ENCODE measurements around the gene MGRN1. TPM values are rescaled to one million over a fixed set of nuclear protein-coding genes. Genes with fewer than 3 reads are reported as not detected.

The MGRN1 gene
- total RNA-seq, 4 donors from 2014 or later = 37.5 to 59.1 (median 42.7) TPM

- H3K36me3 ChIP-seq = peaks cover 0 to 60% (median 5%) of the 10 kb centered on the region in 3 donors
- no peaks in the 10 kb centered on the region for H3K27me3 ChIP-seq
- DNase-seq (ENCODE audit: low spot score in 2 of 2) = no peak
- H3K9me3 ChIP-seq = no peaks in the 10 kb centered on the region
- H3K27ac ChIP-seq = no peak overlapping the region
- no peak overlapping the region for H3K4me3 ChIP-seq
- TF ChIP-seq EP300 (IDR thresholded peaks at IDR 0.05) (no peak), POLR2A (IDR thresholded peaks at IDR 0.05) (no peak)
- WGBS, 2 donors = 70 to 80% methylated on average over 14 to 17 of the region's 20 CpGs
- peaks cover 0 to 39% (median 13%) of the 10 kb centered on the region in 4 donors for H3K4me1 ChIP-seq
These were observed 67.2 kb downstream of the MGRN1 start for GRCh38 chr16:4691666-4692412.

- Histone ChIP-seq H3K4me3 (peak overlapping the region; percentile 47 to 98 (median 90)), H3K9me3 (no peaks in the 10 kb centered on the region), H3K27me3 (no peaks in the 10 kb centered on the region), H3K36me3 (peaks cover 0 to 60% (median 6%) of the 10 kb centered on the region in 3 donors), H3K27ac (peak overlapping the region in 3 of 4 donors; percentile 76 to 93 (median 89)), H3K4me1 (peaks cover 0 to 47% (median 13%) of the 10 kb centered on the region in 4 donors)
- no peak for DNase-seq (ENCODE audit: low spot score in 2 of 2)
- 25 to 39% methylated on average over 18 to 23 of the region's 31 CpGs for WGBS, 2 donors
- TF ChIP-seq POLR2A (IDR thresholded peaks at IDR 0.05) (no peak), CTCF (IDR thresholded peaks at IDR 0.05) (no peak), EP300 (IDR thresholded peaks at IDR 0.05) (no peak)
These were observed 68.1 kb downstream of the MGRN1 start for GRCh38 chr16:4692460-4693295.

GRCh38 chr16:4693296-4693955, 68.8 kb downstream of the MGRN1 start, which contains the start of gene NUDT16L1:
NUDT16L1 (plus strand) TSS chr16:4693562; CDS start chr16:4693727, 165 bp downstream.
- WGBS, 2 donors = 0 to 2% methylated on average over 7 to 48 of the region's 91 CpGs
- peak in 1 of 2 donors; percentile 73 for TF ChIP-seq EP300 (IDR thresholded peaks at IDR 0.05)
- TF ChIP-seq POLR2A (IDR thresholded peaks at IDR 0.05) = peak in 1 of 2 donors; percentile 73
- TF ChIP-seq CTCF (IDR thresholded peaks at IDR 0.05) = peak; percentile 42 to 82 (median 71)

GRCh38 chr16:4693956-4694641, 69.5 kb downstream of the MGRN1 start:
- no peak for DNase-seq (ENCODE audit: low spot score in 2 of 2)
- TF ChIP-seq POLR2A (IDR thresholded peaks at IDR 0.05) (no peak), EP300 (IDR thresholded peaks at IDR 0.05) (no peak), CTCF (IDR thresholded peaks at IDR 0.05) (no peak)
- Histone ChIP-seq H3K4me1 (peaks cover 0 to 47% (median 13%) of the 10 kb centered on the region in 4 donors), H3K27ac (peak overlapping the region; percentile 60 to 93 (median 87)), H3K27me3 (no peaks in the 10 kb centered on the region), H3K36me3 (peaks cover 0 to 60% (median 19%) of the 10 kb centered on the region in 3 donors), H3K4me3 (peak overlapping the region; percentile 86 to 98 (median 92)), H3K9me3 (no peaks in the 10 kb centered on the region)
- 0 to 3% methylated on average over 12 to 28 of the region's 54 CpGs for WGBS, 2 donors

More at GRCh38 chr16:4693296-4693955, 68.8 kb downstream of the MGRN1 start, which contains the start of gene NUDT16L1:
- Histone ChIP-seq H3K36me3 (peaks cover 0 to 60% (median 13%) of the 10 kb centered on the region in 3 donors), H3K4me3 (peak within 1 kb of the TSS; percentile 86 to 98 (median 92)), H3K27ac (peak within 1 kb of the TSS; percentile 60 to 93 (median 87)), H3K4me1 (peaks cover 0 to 47% (median 13%) of the 10 kb centered on the region in 4 donors), H3K27me3 (no peaks in the 10 kb centered on the region), H3K9me3 (no peaks in the 10 kb centered on the region)
- peak; percentile 89 to 93 for DNase-seq (ENCODE audit: low spot score in 2 of 2)
